ENCODE data around the gene CCL26. TPM values are rescaled to one million over a fixed set of nuclear protein-coding genes. Genes with fewer than 3 reads are reported as not detected.
"Not testable (repeated sequence)": the region's sequence is repeated elsewhere in the genome, so short reads cannot be mapped to it uniquely, and the experiment has no call there.

The CCL26 gene
- total and polyA plus RNA-seq, 10 donors, result 0.35 to 0.41 TPM; not detected in 8

GRCh38 chr7:75732016-75732521 is 39.9 kb downstream of the CCL26 start:
- H3K27ac ChIP-seq, result no peak overlapping the region
- WGBS, 5 donors, result 83 to 93% (median 86%) methylated on average over 12 of the region's 12 CpGs
- H3K4me1 ChIP-seq, result peaks cover 12 to 55% (median 42%) of the 10 kb centered on the region in 6 donors

GRCh38 chr7:75729851-75730274 is 42.1 kb downstream of the CCL26 start:
- WGBS, 5 donors, result 18 to 42% (median 34%) methylated on average over 4 of the region's 4 CpGs
- Histone ChIP-seq H3K36me3 (peaks cover 0 to 10% (median 0%) of the 10 kb centered on the region in 6 donors), H3K4me3 (peak overlapping the region in 1 of 8 donors; percentile 16), H3K27me3 (replicated peaks in 1 of 7) (no peaks in the 10 kb centered on the region), H3K27ac (peak overlapping the region in 6 of 8 donors; percentile 17 to 64 (median 44)), H3K9me3 (no peaks in the 10 kb centered on the region), H3K4me1 (peaks cover 12 to 70% (median 40%) of the 10 kb centered on the region in 6 donors)
- no peak for DNase-seq
- intact Hi-C loops (cut with DNase I; ENCODE audit: low total_unique reads), result loop anchor here (10.0 kb wide), 1 partner anchor 65 kb away; no protein-coding TSS in a partner anchor
- no peak for TF ChIP-seq POLR2A (IDR thresholded peaks at IDR 0.05)
- peak in 1 of 3 donors; percentile 12 for TF ChIP-seq POLR2AphosphoS5 (IDR thresholded peaks at IDR 0.05)

More at GRCh38 chr7:75732016-75732521, 39.9 kb downstream of the CCL26 start:
- Histone ChIP-seq H3K4me3 (no peak overlapping the region), H3K36me3 (peaks cover 0 to 10% (median 0%) of the 10 kb centered on the region in 6 donors), H3K9me3 (no peaks in the 10 kb centered on the region), H3K27me3 (replicated peaks in 1 of 7) (no peaks in the 10 kb centered on the region)
- intact Hi-C loops (cut with DNase I; ENCODE audit: low total_unique reads), result loop anchor here (10.0 kb wide), 1 partner anchor 67 kb away; no protein-coding TSS in a partner anchor
- no peak for DNase-seq
- no peak for TF ChIP-seq POLR2A (IDR thresholded peaks at IDR 0.05)

DNA sequence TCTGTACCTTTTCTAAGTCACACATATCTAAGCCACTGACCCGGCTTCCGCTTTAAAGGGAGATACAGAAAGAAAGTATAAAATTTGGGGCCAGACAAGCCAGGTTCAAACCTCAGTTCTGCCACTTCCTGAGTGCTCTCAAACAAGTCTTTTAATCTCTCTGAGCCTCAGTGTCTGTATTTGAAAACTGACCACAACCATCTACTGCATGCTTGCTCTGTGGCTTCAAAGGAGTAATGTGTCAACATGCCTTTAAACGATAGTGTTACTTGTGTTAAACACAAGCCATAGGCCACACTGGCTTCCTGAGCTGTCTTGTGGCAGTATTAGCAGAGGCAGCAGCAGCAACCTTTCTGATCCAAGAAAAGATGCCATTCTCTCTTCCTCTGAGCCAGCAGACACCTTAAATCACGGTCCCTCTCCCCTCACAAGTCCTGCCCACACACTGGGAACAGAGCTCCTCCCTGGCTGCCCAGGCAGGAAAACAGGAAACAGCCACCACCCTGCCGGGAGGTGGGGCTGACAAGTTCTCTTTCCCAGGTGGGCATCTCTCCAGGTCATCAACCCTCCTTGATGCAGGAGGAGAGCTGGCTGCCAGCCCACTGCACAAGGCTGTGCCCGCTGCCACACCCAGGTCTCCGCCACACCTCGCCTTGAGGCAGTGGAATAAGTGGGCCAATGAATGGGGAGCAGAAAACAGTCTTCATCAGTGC is 44.0 kb downstream of the CCL26 start:
- Histone ChIP-seq H3K27me3 (replicated peaks in 1 of 7) (no peaks in the 10 kb centered on the region), H3K27ac (peak overlapping the region in 7 of 8 donors; percentile 46 to 82 (median 64)), H3K4me3 (peak overlapping the region in 1 of 8 donors; percentile 23), H3K36me3 (peaks cover 0 to 4% (median 0%) of the 10 kb centered on the region in 6 donors), H3K4me1 (peaks cover 12 to 77% (median 37%) of the 10 kb centered on the region in 6 donors), H3K9me3 (no peaks in the 10 kb centered on the region)
- intact Hi-C loops (cut with DNase I; ENCODE audit: low total_unique reads), result no loop called here
- 41 to 53% (median 48%) methylated on average over 7 to 8 of the region's 8 CpGs for WGBS, 5 donors
- TF ChIP-seq, protein P1, sequence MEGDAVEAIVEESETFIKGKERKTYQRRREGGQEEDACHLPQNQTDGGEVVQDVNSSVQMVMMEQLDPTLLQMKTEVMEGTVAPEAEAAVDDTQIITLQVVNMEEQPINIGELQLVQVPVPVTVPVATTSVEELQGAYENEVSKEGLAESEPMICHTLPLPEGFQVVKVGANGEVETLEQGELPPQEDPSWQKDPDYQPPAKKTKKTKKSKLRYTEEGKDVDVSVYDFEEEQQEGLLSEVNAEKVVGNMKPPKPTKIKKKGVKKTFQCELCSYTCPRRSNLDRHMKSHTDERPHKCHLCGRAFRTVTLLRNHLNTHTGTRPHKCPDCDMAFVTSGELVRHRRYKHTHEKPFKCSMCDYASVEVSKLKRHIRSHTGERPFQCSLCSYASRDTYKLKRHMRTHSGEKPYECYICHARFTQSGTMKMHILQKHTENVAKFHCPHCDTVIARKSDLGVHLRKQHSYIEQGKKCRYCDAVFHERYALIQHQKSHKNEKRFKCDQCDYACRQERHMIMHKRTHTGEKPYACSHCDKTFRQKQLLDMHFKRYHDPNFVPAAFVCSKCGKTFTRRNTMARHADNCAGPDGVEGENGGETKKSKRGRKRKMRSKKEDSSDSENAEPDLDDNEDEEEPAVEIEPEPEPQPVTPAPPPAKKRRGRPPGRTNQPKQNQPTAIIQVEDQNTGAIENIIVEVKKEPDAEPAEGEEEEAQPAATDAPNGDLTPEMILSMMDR (IDR thresholded peaks at IDR 0.05 in 8 of 11, conservative IDR thresholded peaks at IDR 0.05 in 3 of 11), result no peak
- TF ChIP-seq POLR2A (IDR thresholded peaks at IDR 0.05) (no peak), POLR2AphosphoS5 (IDR thresholded peaks at IDR 0.05) (peak in 1 of 3 donors; percentile 53)
- peak; percentile 78 for DNase-seq

- H3K27ac ChIP-seq, result peak overlapping the region in 5 of 8 donors; percentile 55 to 82 (median 69)
- H3K27me3 ChIP-seq (replicated peaks in 1 of 7); DNase-seq; H3K4me3 ChIP-seq; intact Hi-C loops (cut with DNase I; ENCODE audit: low total_unique reads); H3K36me3 ChIP-seq; H3K9me3 ChIP-seq: not testable (repeated sequence)
- WGBS, 5 donors, result 75 to 86% (median 84%) methylated on average over 6 of the region's 6 CpGs
- H3K4me1 ChIP-seq, result peaks cover 12 to 77% (median 37%) of the 10 kb centered on the region in 6 donors
These were observed 44.7 kb downstream of the CCL26 start for GRCh38 chr7:75727351-75727750.

DNA sequence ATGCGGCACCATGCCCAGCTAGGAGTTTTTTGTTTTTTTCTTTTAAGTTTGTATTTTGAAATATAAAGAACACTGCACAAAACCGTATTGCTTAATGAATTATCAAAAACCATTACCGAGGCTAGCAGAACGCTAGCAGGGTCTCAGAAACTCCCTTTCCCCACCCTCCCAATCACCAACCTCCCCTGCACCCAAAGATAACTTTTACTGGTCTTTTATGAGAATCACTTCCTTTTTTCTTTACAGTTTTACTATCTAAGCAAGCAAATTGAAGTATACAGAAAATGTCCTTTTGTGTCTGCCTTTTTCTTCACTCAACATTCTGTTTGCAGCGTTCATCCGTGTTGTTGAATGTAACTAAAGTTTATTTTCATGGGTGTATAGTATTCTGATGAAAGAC is 46.7 kb downstream of the CCL26 start:
- H3K27me3 ChIP-seq (replicated peaks in 1 of 7), result no peaks in the 10 kb centered on the region
- TF ChIP-seq, protein P1 (IDR thresholded peaks at IDR 0.05 in 8 of 11, conservative IDR thresholded peaks at IDR 0.05 in 3 of 11), result no peak
- TF ChIP-seq POLR2AphosphoS5 (IDR thresholded peaks at IDR 0.05) (no peak), POLR2A (IDR thresholded peaks at IDR 0.05) (no peak)
- no peak overlapping the region for H3K4me3 ChIP-seq
- H3K36me3 ChIP-seq, result no peaks in the 10 kb centered on the region
- intact Hi-C loops (cut with DNase I; ENCODE audit: low total_unique reads), result no loop called here
- no peaks in the 10 kb centered on the region for H3K9me3 ChIP-seq
- H3K4me1 ChIP-seq, result peaks cover 11 to 68% (median 33%) of the 10 kb centered on the region in 6 donors
- no peak overlapping the region for H3K27ac ChIP-seq
- 60 to 75% (median 70%) methylated on average over 6 of the region's 6 CpGs for WGBS, 5 donors
- DNase-seq, result no peak
